AG10803 (cell line): Measurements from ENCODE around the gene CNIH4.
"Not testable (repeated sequence)": the region's sequence is repeated elsewhere in the genome, so short reads cannot be mapped to it uniquely, and the experiment has no call there.

Experiments used
- DNase-seq: peaks from one replicate; pipeline ENCODE4 v3.0.0; 2010; ENCODE audit warnings: low read depth
- H3K4me3 ChIP-seq: 2 replicates; pipeline ENCODE4 v1.5.1; 2011; ENCODE audit warnings: mild to moderate bottlenecking, low read length, control low read depth
- TF ChIP-seq, protein P1 (sequence below): conservative IDR thresholded peaks from 2 replicates; pipeline ENCODE4 v1.5.1; 2011; ENCODE audit warnings: mild to moderate bottlenecking, low read length, control low read depth, inconsistent platforms

Gene CNIH4

DNA sequence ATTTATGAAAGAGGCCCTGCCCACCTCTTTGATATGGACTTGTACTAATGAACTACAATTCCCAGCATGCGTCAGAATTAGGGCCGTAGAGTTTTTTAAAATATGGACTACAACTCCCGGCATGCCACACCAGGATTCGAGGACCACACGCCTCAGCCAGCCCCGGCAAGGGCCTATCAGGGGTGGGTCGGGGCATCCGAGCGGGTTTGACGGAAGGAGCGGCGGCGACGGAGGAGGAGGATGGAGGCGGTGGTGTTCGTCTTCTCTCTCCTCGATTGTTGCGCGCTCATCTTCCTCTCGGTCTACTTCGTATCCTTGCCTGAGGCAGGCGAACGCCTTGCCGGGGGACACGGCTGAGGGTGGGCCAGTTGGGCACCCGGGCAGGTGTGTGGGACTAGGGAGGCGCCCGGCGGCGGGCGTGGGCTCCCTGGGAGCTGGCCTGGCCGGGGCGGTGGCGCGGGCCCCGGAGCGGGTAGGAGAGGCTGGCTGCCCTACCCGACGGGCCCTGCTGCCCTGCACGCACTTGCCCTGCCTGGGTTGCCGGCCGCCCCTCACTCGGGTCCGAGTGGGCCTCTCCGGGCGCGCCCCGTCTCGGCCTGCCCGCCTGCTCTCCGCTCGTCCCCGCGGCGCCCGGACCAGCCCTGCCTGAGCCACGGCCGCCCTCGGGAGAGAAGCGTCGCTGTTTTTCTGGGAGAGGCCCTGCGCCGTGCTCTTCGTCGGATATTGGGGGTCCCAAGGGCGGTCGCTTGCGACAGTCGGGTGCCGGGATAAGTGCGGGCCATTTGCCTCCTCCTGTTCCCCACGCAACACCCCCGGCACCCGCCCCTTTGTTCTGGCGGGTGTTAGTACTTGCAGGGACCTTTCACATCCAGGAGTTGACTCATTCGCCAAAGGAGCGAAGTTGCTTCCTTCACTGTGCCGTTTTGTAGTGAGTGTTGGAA, at the start of gene CNIH4:
Gene CNIH4 (plus strand): TSS at position 195 of the 941 bp plus-strand sequence. CDS start 46 bp downstream, at position 241.
- H3K4me3 ChIP-seq = peak within 1 kb of the TSS; percentile 90
- peak; percentile 94 for DNase-seq
- TF ChIP-seq, protein P1, sequence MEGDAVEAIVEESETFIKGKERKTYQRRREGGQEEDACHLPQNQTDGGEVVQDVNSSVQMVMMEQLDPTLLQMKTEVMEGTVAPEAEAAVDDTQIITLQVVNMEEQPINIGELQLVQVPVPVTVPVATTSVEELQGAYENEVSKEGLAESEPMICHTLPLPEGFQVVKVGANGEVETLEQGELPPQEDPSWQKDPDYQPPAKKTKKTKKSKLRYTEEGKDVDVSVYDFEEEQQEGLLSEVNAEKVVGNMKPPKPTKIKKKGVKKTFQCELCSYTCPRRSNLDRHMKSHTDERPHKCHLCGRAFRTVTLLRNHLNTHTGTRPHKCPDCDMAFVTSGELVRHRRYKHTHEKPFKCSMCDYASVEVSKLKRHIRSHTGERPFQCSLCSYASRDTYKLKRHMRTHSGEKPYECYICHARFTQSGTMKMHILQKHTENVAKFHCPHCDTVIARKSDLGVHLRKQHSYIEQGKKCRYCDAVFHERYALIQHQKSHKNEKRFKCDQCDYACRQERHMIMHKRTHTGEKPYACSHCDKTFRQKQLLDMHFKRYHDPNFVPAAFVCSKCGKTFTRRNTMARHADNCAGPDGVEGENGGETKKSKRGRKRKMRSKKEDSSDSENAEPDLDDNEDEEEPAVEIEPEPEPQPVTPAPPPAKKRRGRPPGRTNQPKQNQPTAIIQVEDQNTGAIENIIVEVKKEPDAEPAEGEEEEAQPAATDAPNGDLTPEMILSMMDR = no peak

DNA sequence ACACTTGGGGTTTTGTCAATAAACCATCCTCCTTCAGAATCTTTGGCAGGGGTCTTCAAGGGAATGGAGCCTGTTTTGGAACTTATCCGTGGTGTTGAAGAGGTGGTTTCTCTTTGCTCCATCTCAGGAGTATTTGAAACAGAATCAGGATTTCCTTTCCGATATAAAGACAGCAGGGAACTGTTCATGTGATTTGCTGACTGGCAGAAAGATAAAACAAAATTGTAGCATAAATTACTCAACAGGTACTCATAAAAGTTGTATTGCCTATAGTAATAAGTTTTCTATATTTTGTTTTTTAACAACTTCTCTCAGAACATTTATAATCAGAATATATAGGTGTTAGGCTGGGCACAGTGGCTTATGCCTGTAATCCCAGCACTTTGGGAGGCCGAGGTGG, 48.6 kb upstream of the CNIH4 start:
- DNase-seq = no peak
- no peak overlapping the region for H3K4me3 ChIP-seq
- TF ChIP-seq, protein P1 = no peak

GRCh38 chr1:224311503-224311902, 45.2 kb upstream of the CNIH4 start:
- H3K4me3 ChIP-seq, DNase-seq: not testable (repeated sequence)

- DNase-seq = no peak
- H3K4me3 ChIP-seq = no peak overlapping the region
- TF ChIP-seq, protein P1 = no peak
Measured at GRCh38 chr1:224312025-224312424, 44.7 kb upstream of the CNIH4 start.

GRCh38 chr1:224317383-224318045, 39.2 kb upstream of the CNIH4 start:
- DNase-seq = no peak
- TF ChIP-seq, protein P1 = no peak
- H3K4me3 ChIP-seq = no peak overlapping the region

DNA sequence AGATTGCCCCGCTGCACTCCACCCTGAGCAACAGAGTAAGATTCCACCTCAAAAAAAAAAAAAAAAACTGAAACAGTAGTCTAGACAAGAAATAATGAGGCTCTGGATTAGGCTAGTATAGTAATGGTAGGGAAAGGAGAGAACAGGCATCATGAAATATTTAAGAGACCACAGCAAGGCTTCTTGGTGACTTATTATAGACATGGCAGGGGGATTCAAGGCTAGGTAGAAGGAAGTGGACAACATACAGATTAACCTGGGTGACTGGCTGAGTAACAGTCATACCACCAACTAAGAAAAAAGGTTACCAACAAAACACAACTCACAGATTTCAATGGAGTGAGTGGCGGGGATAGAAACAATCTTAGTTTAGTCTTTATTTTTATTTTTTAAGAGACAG, 35.0 kb upstream of the CNIH4 start:
- TF ChIP-seq, protein P1 = no peak
- H3K4me3 ChIP-seq = no peak overlapping the region
- DNase-seq = no peak

- TF ChIP-seq, protein P1 = no peak
- no peak overlapping the region for H3K4me3 ChIP-seq
- DNase-seq = no peak
Measured at GRCh38 chr1:224325959-224326358, 30.7 kb upstream of the CNIH4 start.
